Measurements from ENCODE around the gene MRPL49. TPM values are rescaled to one million over a fixed set of nuclear protein-coding genes. Genes with fewer than 3 reads are reported as not detected.

The MRPL49 gene
- total RNA-seq, 1 experiment from 2014 or later = 91.0 TPM

- TF ChIP-seq CTCF (conservative IDR thresholded peaks at IDR 0.05; ENCODE audit: low read depth, low read length) (no peak), EZH2 (IDR thresholded peaks at IDR 0.05; ENCODE audit: borderline replicate concordance, low read depth, low read length, poor library complexity, severe bottlenecking) (no peak)
- intact Hi-C loops (cut with micrococcal nuclease; ENCODE audit: unreplicated experiment) = no loop called here
- Histone ChIP-seq H3K4me1 (ENCODE audit: insufficient read depth, low read length, poor library complexity, severe bottlenecking) (no peaks in the 10 kb centered on the region), H3K9me3 (ENCODE audit: low read depth, low read length, poor library complexity, severe bottlenecking) (no peaks in the 10 kb centered on the region), H3K27me3 (replicated peaks; ENCODE audit: insufficient read depth, low read depth, low read length, poor library complexity) (no peaks in the 10 kb centered on the region), H3K36me3 (ENCODE audit: insufficient read depth, low read length, poor library complexity, severe bottlenecking) (no peaks in the 10 kb centered on the region), H3K4me3 (ENCODE audit: low read depth, low read length, poor library complexity, severe bottlenecking) (no peak overlapping the region), H3K27ac (ENCODE audit: low read depth, low read length, poor library complexity, severe bottlenecking) (no peak overlapping the region)
- no TSS peak for BruUV-seq (replicated peaks)
- ChIA-PET CTCF (no interaction called here), POLR2A (ENCODE audit: low non-redundant PET) (interaction anchor here (0.7 kb wide), 1 partner anchor 329 kb away, joined by 14 read pairs; no protein-coding TSS in a partner anchor)
- DNase-seq (ENCODE audit: low spot score) = no peak
These were observed 43.5 kb downstream of the MRPL49 start for GRCh38 chr11:65165410-65166317.

GRCh38 chr11:65166893-65167292 is 44.8 kb downstream of the MRPL49 start:
- Histone ChIP-seq H3K4me1 (ENCODE audit: insufficient read depth, low read length, poor library complexity, severe bottlenecking) (no peaks in the 10 kb centered on the region), H3K4me3 (ENCODE audit: low read depth, low read length, poor library complexity, severe bottlenecking) (no peak overlapping the region), H3K9me3 (ENCODE audit: low read depth, low read length, poor library complexity, severe bottlenecking) (no peaks in the 10 kb centered on the region), H3K27me3 (replicated peaks; ENCODE audit: insufficient read depth, low read depth, low read length, poor library complexity) (no peaks in the 10 kb centered on the region), H3K36me3 (ENCODE audit: insufficient read depth, low read length, poor library complexity, severe bottlenecking) (no peaks in the 10 kb centered on the region), H3K27ac (ENCODE audit: low read depth, low read length, poor library complexity, severe bottlenecking) (no peak overlapping the region)
- no peak for DNase-seq (ENCODE audit: low spot score)
- intact Hi-C loops (cut with micrococcal nuclease; ENCODE audit: unreplicated experiment) = no loop called here
- no TSS peak for BruUV-seq (replicated peaks)
- ChIA-PET POLR2A (ENCODE audit: low non-redundant PET) (no interaction called here), CTCF (no interaction called here)
- no peak for TF ChIP-seq EZH2 (IDR thresholded peaks at IDR 0.05; ENCODE audit: borderline replicate concordance, low read depth, low read length, poor library complexity, severe bottlenecking)
- TF ChIP-seq CTCF (conservative IDR thresholded peaks at IDR 0.05; ENCODE audit: low read depth, low read length) = no peak

GRCh38 chr11:65167656-65168055 is 45.5 kb downstream of the MRPL49 start:
- intact Hi-C loops (cut with micrococcal nuclease; ENCODE audit: unreplicated experiment) = no loop called here
- POLR2A ChIA-PET (ENCODE audit: low non-redundant PET) = no interaction called here
- H3K4me3 ChIP-seq (ENCODE audit: low read depth, low read length, poor library complexity, severe bottlenecking) = no peak overlapping the region
- BruUV-seq (replicated peaks) = no TSS peak
- TF ChIP-seq EZH2 (IDR thresholded peaks at IDR 0.05; ENCODE audit: borderline replicate concordance, low read depth, low read length, poor library complexity, severe bottlenecking) (no peak), CTCF (conservative IDR thresholded peaks at IDR 0.05; ENCODE audit: low read depth, low read length) (no peak)
- CTCF ChIA-PET = no interaction called here
- H3K4me1 ChIP-seq (ENCODE audit: insufficient read depth, low read length, poor library complexity, severe bottlenecking) = no peaks in the 10 kb centered on the region
- no peak for DNase-seq (ENCODE audit: low spot score)
- no peaks in the 10 kb centered on the region for H3K27me3 ChIP-seq (replicated peaks; ENCODE audit: insufficient read depth, low read depth, low read length, poor library complexity)
- no peaks in the 10 kb centered on the region for H3K9me3 ChIP-seq (ENCODE audit: low read depth, low read length, poor library complexity, severe bottlenecking)
- H3K36me3 ChIP-seq (ENCODE audit: insufficient read depth, low read length, poor library complexity, severe bottlenecking) = no peaks in the 10 kb centered on the region
- no peak overlapping the region for H3K27ac ChIP-seq (ENCODE audit: low read depth, low read length, poor library complexity, severe bottlenecking)

All from A673 (cell line).